ENCODE results near the gene FFAR3. TPM values are rescaled to one million over a fixed set of nuclear protein-coding genes. Genes with fewer than 3 reads are reported as not detected.

FFAR3 gene
- total and polyA plus RNA-seq, 2 of the 8 experiments (the other 6 are each of a cell fraction or from before 2014, with no cell fraction given), result not detected

- no peak for TF ChIP-seq RAD21 (IDR thresholded peaks at IDR 0.05 in 1 of 2, conservative IDR thresholded peaks at IDR 0.05 in 1 of 2; ENCODE audit: low read depth in 2 of 2, low read length in 2 of 2)
These were observed 38.8 kb downstream of the FFAR3 start (continued) for GRCh38 chr19:35397064-35397463.

All from H1 (cell line).